Skeletal muscle satellite cell (primary cell): ENCODE results near the gene ZMYND8. TPM values are rescaled to one million over a fixed set of nuclear protein-coding genes. Genes with fewer than 3 reads are reported as not detected.
"Not testable (repeated sequence)": the region's sequence is repeated elsewhere in the genome, so short reads cannot be mapped to it uniquely, and the experiment has no call there.

Source experiments
- H3K27me3 ChIP-seq: 2 replicates; pipeline ENCODE4 v1.7.0; 2013; ENCODE audit warnings: low read length; ENCODE audit not compliant: control insufficient read depth, insufficient read depth
- H3K36me3 ChIP-seq: 2 replicates; pipeline ENCODE4 v1.7.0; 2013; ENCODE audit warnings: mild to moderate bottlenecking, control low read depth, low read length; ENCODE audit not compliant: insufficient read depth
- H3K4me1 ChIP-seq: 2 replicates; pipeline ENCODE4 v1.7.0; 2013; ENCODE audit warnings: low read length; ENCODE audit not compliant: control insufficient read depth, insufficient read depth
- H3K4me2 ChIP-seq: 2 replicates; pipeline ENCODE4 v1.7.0; 2013; ENCODE audit warnings: mild to moderate bottlenecking, low read length
- H3K4me3 ChIP-seq: 2 replicates; pipeline ENCODE4 v1.7.0; 2013; ENCODE audit warnings: low read length
- H3K9ac ChIP-seq: 2 replicates; pipeline ENCODE4 v1.7.0; 2013; ENCODE audit warnings: mild to moderate bottlenecking, low read depth, low read length, moderate library complexity
- H3K9me3 ChIP-seq: replicated peaks from 2 replicates; pipeline ENCODE4 v1.7.0; 2013; ENCODE audit warnings: mild to moderate bottlenecking, control low read depth, low read length
- total RNA-seq: library from RNA; depleted of rRNA; stranded (reverse); fragments of >200 nt; gene quantifications from 2 replicates; pipeline ENCODE4 v1.2.3, GENCODE V29; 2012; rRNA removed

The ZMYND8 gene
- 40.1 and 50.0 TPM in 2 replicates for total RNA-seq

- Histone ChIP-seq H3K9me3 (no peaks in the 10 kb centered on the region), H3K4me3 (peak within 1 kb of the TSS; percentile 67), H3K4me2 (peak within 1 kb of the TSS; percentile 91), H3K36me3 (peaks cover 13% of the 10 kb centered on the region), H3K4me1 (peaks cover 99% of the 10 kb centered on the region), H3K27me3 (no peaks in the 10 kb centered on the region), H3K9ac (peak within 1 kb of the TSS; percentile 89)
These were observed at the start of gene ZMYND8 for GRCh38 chr20:47356526-47357295. TSS of gene ZMYND8 (minus strand) at chr20:47356699. CDS start at chr20:47356670, 29 bp downstream.

- H3K4me1 ChIP-seq, result peaks cover 8% of the 10 kb centered on the region
- no peak overlapping the region for H3K4me2 ChIP-seq
- H3K36me3 ChIP-seq, result no peaks in the 10 kb centered on the region
- no peaks in the 10 kb centered on the region for H3K9me3 ChIP-seq
- H3K9ac ChIP-seq, result no peak overlapping the region
- no peak overlapping the region for H3K4me3 ChIP-seq
- no peaks in the 10 kb centered on the region for H3K27me3 ChIP-seq
These were observed 49.4 kb upstream of the ZMYND8 start for GRCh38 chr20:47405775-47406325.

- H3K27me3 ChIP-seq, result no peaks in the 10 kb centered on the region
- H3K9ac ChIP-seq, result no peak overlapping the region
- no peaks in the 10 kb centered on the region for H3K9me3 ChIP-seq
- H3K36me3 ChIP-seq, result no peaks in the 10 kb centered on the region
- H3K4me3 ChIP-seq, result no peak overlapping the region
- no peak overlapping the region for H3K4me2 ChIP-seq
- peaks cover 5% of the 10 kb centered on the region for H3K4me1 ChIP-seq
These were observed 44.2 kb upstream of the ZMYND8 start for GRCh38 chr20:47400685-47401084.

GRCh38 chr20:47397652-47398301, 41.3 kb upstream of the ZMYND8 start:
- H3K36me3 ChIP-seq, result no peaks in the 10 kb centered on the region
- no peak overlapping the region for H3K4me2 ChIP-seq
- no peak overlapping the region for H3K4me3 ChIP-seq
- peaks cover 7% of the 10 kb centered on the region for H3K4me1 ChIP-seq
- no peak overlapping the region for H3K9ac ChIP-seq
- no peaks in the 10 kb centered on the region for H3K27me3 ChIP-seq
- no peaks in the 10 kb centered on the region for H3K9me3 ChIP-seq

GRCh38 chr20:47396762-47397476, 40.4 kb upstream of the ZMYND8 start:
- Histone ChIP-seq H3K9ac (no peak overlapping the region), H3K4me2 (no peak overlapping the region), H3K27me3 (no peaks in the 10 kb centered on the region), H3K36me3 (no peaks in the 10 kb centered on the region), H3K4me3 (no peak overlapping the region), H3K9me3 (no peaks in the 10 kb centered on the region), H3K4me1 (peaks cover 14% of the 10 kb centered on the region)

- not testable (repeated sequence) for H3K27me3 ChIP-seq, H3K4me3 ChIP-seq, H3K9ac ChIP-seq, H3K4me2 ChIP-seq, H3K9me3 ChIP-seq, H3K36me3 ChIP-seq
- H3K4me1 ChIP-seq, result peaks cover 17% of the 10 kb centered on the region
These were observed 37.5 kb upstream of the ZMYND8 start for GRCh38 chr20:47393796-47394514.

- H3K4me2 ChIP-seq, result peak overlapping the region; percentile 49
- peaks cover 12% of the 10 kb centered on the region for H3K4me1 ChIP-seq
- H3K36me3 ChIP-seq, result no peaks in the 10 kb centered on the region
- no peaks in the 10 kb centered on the region for H3K27me3 ChIP-seq
- no peaks in the 10 kb centered on the region for H3K9me3 ChIP-seq
- H3K4me3 ChIP-seq, result no peak overlapping the region
- peak overlapping the region; percentile 47 for H3K9ac ChIP-seq
These were observed 36.2 kb upstream of the ZMYND8 start for GRCh38 chr20:47392721-47393073.

- Histone ChIP-seq H3K36me3 (no peaks in the 10 kb centered on the region), H3K4me2 (peak overlapping the region; percentile 49), H3K9ac (peak overlapping the region; percentile 47), H3K9me3 (no peaks in the 10 kb centered on the region), H3K4me3 (peak overlapping the region; percentile 14), H3K27me3 (no peaks in the 10 kb centered on the region), H3K4me1 (peaks cover 12% of the 10 kb centered on the region)
These were observed 35.7 kb upstream of the ZMYND8 start for GRCh38 chr20:47392015-47392720.

GRCh38 chr20:47391276-47392010, 34.9 kb upstream of the ZMYND8 start:
- H3K27me3 ChIP-seq, result no peaks in the 10 kb centered on the region
- H3K4me3 ChIP-seq, result no peak overlapping the region

GRCh38 chr20:47389867-47390347, 33.4 kb upstream of the ZMYND8 start:
- H3K9ac ChIP-seq, result no peak overlapping the region
- no peaks in the 10 kb centered on the region for H3K36me3 ChIP-seq
- H3K4me2 ChIP-seq, result no peak overlapping the region
- no peak overlapping the region for H3K4me3 ChIP-seq
- no peaks in the 10 kb centered on the region for H3K27me3 ChIP-seq
- peaks cover 12% of the 10 kb centered on the region for H3K4me1 ChIP-seq
- H3K9me3 ChIP-seq, result no peaks in the 10 kb centered on the region

More at GRCh38 chr20:47391276-47392010, 34.9 kb upstream of the ZMYND8 start:
- Histone ChIP-seq H3K9ac (no peak overlapping the region), H3K36me3 (no peaks in the 10 kb centered on the region), H3K4me2 (no peak overlapping the region), H3K4me1 (peaks cover 12% of the 10 kb centered on the region), H3K9me3 (no peaks in the 10 kb centered on the region)
